ENCODE data around the gene LGR4.

- TF ChIP-seq POLR2A (IDR thresholded peaks at IDR 0.05; ENCODE audit: low read depth, low read length) = no peak
- no peak for TF ChIP-seq TAF1 (IDR thresholded peaks at IDR 0.05; ENCODE audit: low read depth, low read length)
- TF ChIP-seq POLR2AphosphoS5 (IDR thresholded peaks at IDR 0.05; ENCODE audit: low read depth, low read length) = no peak
- no peak for TF ChIP-seq SPI1 (IDR thresholded peaks at IDR 0.05; ENCODE audit: low read depth, low read length)
- no peak for TF ChIP-seq POU2F2 (IDR thresholded peaks at IDR 0.05; ENCODE audit: low read depth, low read length)
Observed at GRCh38 chr11:27447288-27448183, 25.1 kb downstream of the LGR4 start.
